GM21526 (cell line): Measurements from ENCODE around the gene RNF157.

Experiments
- ATAC-seq: cut with Tn5 transposase; IDR thresholded peaks from one replicate; pipeline ENCODE4 v1.9.1; 2021; ENCODE audit warnings: moderate library complexity; ENCODE audit not compliant: unreplicated experiment, low FRiP score

The RNF157 gene

GRCh38 chr17:76131692-76132573, 108.4 kb downstream of the RNF157 start:
- no peak for ATAC-seq

- no peak for ATAC-seq
Observed at GRCh38 chr17:76131051-76131691, 109.1 kb downstream of the RNF157 start.

GRCh38 chr17:76130473-76130872, 109.8 kb downstream of the RNF157 start:
- ATAC-seq: no peak

- no peak for ATAC-seq
Observed at GRCh38 chr17:76125922-76126321, 114.4 kb downstream of the RNF157 start.

GRCh38 chr17:76125391-76125675, 115.0 kb downstream of the RNF157 start:
- ATAC-seq: no peak

GRCh38 chr17:76124582-76125390, 115.5 kb downstream of the RNF157 start:
- no peak for ATAC-seq

- ATAC-seq: no peak
Observed at GRCh38 chr17:76123749-76124581, 116.3 kb downstream of the RNF157 start.

- ATAC-seq: no peak
Observed at GRCh38 chr17:76123191-76123499, 117.1 kb downstream of the RNF157 start.

GRCh38 chr17:76122431-76123190, 117.7 kb downstream of the RNF157 start:
- no peak for ATAC-seq

- ATAC-seq: no peak
Observed at GRCh38 chr17:76121932-76122430, 118.3 kb downstream of the RNF157 start.

GRCh38 chr17:76120658-76121008, 119.7 kb downstream of the RNF157 start:
- no peak for ATAC-seq

GRCh38 chr17:76119409-76120371, 120.6 kb downstream of the RNF157 start:
- ATAC-seq: no peak

- ATAC-seq: no peak
Observed at GRCh38 chr17:76115138-76115754, 125.0 kb downstream of the RNF157 start.

- no peak for ATAC-seq
Observed at GRCh38 chr17:76111956-76112355, 128.3 kb downstream of the RNF157 start.

- ATAC-seq: no peak
Observed at GRCh38 chr17:76107509-76107908, 132.8 kb downstream of the RNF157 start.

GRCh38 chr17:76106703-76107102, 133.6 kb downstream of the RNF157 start:
- ATAC-seq: no peak

GRCh38 chr17:76104896-76105231, 135.4 kb downstream of the RNF157 start:
- no peak for ATAC-seq

GRCh38 chr17:76104140-76104895, 136.0 kb downstream of the RNF157 start:
- ATAC-seq: no peak
